Keratinocyte (primary cell): ENCODE results near the gene CTCF. TPM values are rescaled to one million over a fixed set of nuclear protein-coding genes. Genes with fewer than 3 reads are reported as not detected.
A peak's percentile ranks its signal among the peaks of the same experiment; 100 is the strongest.

Source experiments
- DNase-seq: peaks from one replicate; pipeline ENCODE4 v3.0.0-alpha.2; 2011; ENCODE audit warnings: low read depth, missing footprints, low spot score
- FAIRE-seq: peaks from 2 replicates; lab custom pipeline; 2011; peaks lifted over from hg19 to GRCh38; lab: Jason Lieb, UNC
- H2AFZ ChIP-seq: 2 replicates; pipeline ENCODE4 v1.6.0; 2012; ENCODE audit warnings: low read length, control low read depth, inconsistent platforms; ENCODE audit not compliant: control insufficient read depth
- H3K27ac ChIP-seq: 2 replicates; pipeline ENCODE4 v1.5.1; 2011; ENCODE audit warnings: low read length; ENCODE audit not compliant: control insufficient read depth, insufficient read depth
- H3K27me3 ChIP-seq: 3 replicates; pipeline ENCODE4 v1.6.0; 2011; ENCODE audit warnings: low read length; ENCODE audit not compliant: control insufficient read depth, insufficient read depth; ENCODE audit errors: extremely low read depth
- H3K36me3 ChIP-seq, 2 experiments: 2 replicates in 1 of 2; 3 replicates in 1 of 2; pipeline ENCODE4 v1.5.1; 2011; ENCODE audit warnings: low read length in 2 of 2, mild to moderate bottlenecking in 1 of 2; ENCODE audit not compliant: control insufficient read depth in 2 of 2, insufficient read depth in 2 of 2; ENCODE audit errors: extremely low read depth in 1 of 2
- H3K4me1 ChIP-seq: 3 replicates; pipeline ENCODE4 v1.5.1; 2011; ENCODE audit warnings: low read length; ENCODE audit not compliant: control insufficient read depth, insufficient read depth; ENCODE audit errors: extremely low read depth
- H3K4me2 ChIP-seq: 3 replicates; pipeline ENCODE4 v1.6.0; 2011; ENCODE audit warnings: low read depth, low read length; ENCODE audit not compliant: control insufficient read depth, insufficient read depth; ENCODE audit errors: extremely low read depth
- H3K4me3 ChIP-seq, 3 experiments: fragments of 200-600 bp in 1 of 3; sonication (generic) in 1 of 3; 2 replicates in 2 of 3; 3 replicates in 1 of 3; pipeline ENCODE4 v1.5.1; 2011 to 2016; ENCODE audit warnings: low read length in 3 of 3, mild to moderate bottlenecking in 3 of 3, control low read depth in 2 of 3, inconsistent platforms in 1 of 3, low read depth in 1 of 3, mixed read lengths in 1 of 3, mixed run types in 1 of 3, moderate library complexity in 1 of 3; ENCODE audit not compliant: control insufficient read depth in 2 of 3, insufficient read depth in 2 of 3; ENCODE audit errors: extremely low read depth in 1 of 3
- H3K79me2 ChIP-seq: 2 replicates; pipeline ENCODE4 v1.6.0; 2012; ENCODE audit warnings: low read length; ENCODE audit not compliant: control insufficient read depth, insufficient read depth
- H3K9ac ChIP-seq: 3 replicates; pipeline ENCODE4 v1.6.0; 2011; ENCODE audit warnings: low read length; ENCODE audit not compliant: control insufficient read depth, insufficient read depth; ENCODE audit errors: extremely low read depth
- H3K9me1 ChIP-seq: 3 replicates; pipeline ENCODE4 v1.6.0; 2011; ENCODE audit warnings: low read length; ENCODE audit not compliant: control insufficient read depth, insufficient read depth; ENCODE audit errors: extremely low read depth
- H3K9me3 ChIP-seq: 2 replicates; pipeline ENCODE4 v1.5.1; 2012; ENCODE audit warnings: low read depth, low read length; ENCODE audit not compliant: control insufficient read depth
- H4K20me1 ChIP-seq: 3 replicates; pipeline ENCODE4 v1.6.0; 2011; ENCODE audit warnings: low read length; ENCODE audit not compliant: control insufficient read depth, insufficient read depth; ENCODE audit errors: extremely low read depth
- EZH2 ChIP-seq: IDR thresholded peaks from one replicate; pipeline ENCODE4 v1.6.1; 2012; ENCODE audit warnings: inconsistent platforms, mild to moderate bottlenecking, low read length, moderate library complexity
- dilution Hi-C: fragments of 300-500 bp; cut with MboI; formaldehyde crosslinking; loops from one replicate; pipeline ENCODE4 v1.7.0; 2020; ENCODE audit warnings: low sequenced_read_pairs; ENCODE audit not compliant: extremely low pct_ligation_motif_present
- polyA plus RNA-seq, 5 experiments: library from polyadenylated mRNA; depleted of rRNA in 3 of 5; stranded (reverse) in 3 of 5; stranded (forward) in 1 of 5; unstranded in 1 of 5; fragments of >200 nt; gene quantifications; 1 replicate in 1 of 5; 2 replicates in 3 of 5; 3 replicates in 1 of 5; pipeline versions ENCODE4 v1.2.1 to v1.2.3, GENCODE V29; 2011 to 2012; ENCODE audit warnings: missing spikeins in 2 of 5, low read depth in 1 of 5, low replicate concordance in 1 of 5
- TF ChIP-seq, protein P1 (sequence below), 3 experiments: IDR thresholded peaks in 1 of 3; conservative IDR thresholded peaks in 1 of 3; optimal IDR thresholded peaks in 1 of 3; 2 replicates in 2 of 3; 3 replicates in 1 of 3; pipeline versions ENCODE3 to v1.5.1; 2011; ENCODE audit warnings: low read length in 3 of 3, mild to moderate bottlenecking in 3 of 3, moderate library complexity in 2 of 3, control low read depth in 1 of 3, inconsistent platforms in 1 of 3; ENCODE audit not compliant: insufficient read depth in 2 of 3; ENCODE audit errors: extremely low read depth in 1 of 3

Gene CTCF
- polyA plus RNA-seq, 1 donor (not counting 4 experiments of a cell fraction or from before 2014, with no cell fraction given): 21.4 TPM

DNA sequence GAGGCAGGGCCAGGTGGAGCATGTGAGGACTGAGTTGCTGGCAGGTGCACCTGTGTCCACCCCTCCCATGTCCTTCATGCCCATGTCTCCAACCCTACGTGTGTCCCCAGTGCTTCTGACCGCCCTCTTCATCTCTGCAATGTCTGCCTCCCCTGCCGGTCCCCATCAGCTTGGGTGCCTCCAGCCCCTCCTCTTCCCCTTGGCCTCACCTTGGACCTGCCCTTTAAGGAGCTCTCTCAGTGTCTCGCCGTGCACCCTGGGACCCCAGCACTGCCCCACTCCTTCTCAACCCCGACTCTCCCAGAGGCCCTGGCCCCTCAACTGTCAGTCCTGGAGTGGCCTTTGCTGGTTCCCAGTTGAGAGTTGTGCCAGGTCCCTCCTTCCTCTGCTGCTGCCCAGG is 18.7 kb upstream of the CTCF start:
- Histone ChIP-seq H3K4me2 (no peak overlapping the region), H3K9ac (no peak overlapping the region), H3K36me3 (peaks cover 32 to 44% of the 10 kb centered on the region in 2 experiments), H3K4me3 (no peak overlapping the region), H3K9me3 (no peaks in the 10 kb centered on the region), H3K79me2 (no peaks in the 10 kb centered on the region), H2AFZ (no peak overlapping the region), H3K4me1 (peaks cover 16% of the 10 kb centered on the region), H3K27ac (no peak overlapping the region), H3K9me1 (no peaks in the 10 kb centered on the region), H4K20me1 (peaks cover 9% of the 10 kb centered on the region), H3K27me3 (no peaks in the 10 kb centered on the region)
- FAIRE-seq (no peak), DNase-seq (no peak)
- TF ChIP-seq EZH2: no peak
- TF ChIP-seq, protein P1, sequence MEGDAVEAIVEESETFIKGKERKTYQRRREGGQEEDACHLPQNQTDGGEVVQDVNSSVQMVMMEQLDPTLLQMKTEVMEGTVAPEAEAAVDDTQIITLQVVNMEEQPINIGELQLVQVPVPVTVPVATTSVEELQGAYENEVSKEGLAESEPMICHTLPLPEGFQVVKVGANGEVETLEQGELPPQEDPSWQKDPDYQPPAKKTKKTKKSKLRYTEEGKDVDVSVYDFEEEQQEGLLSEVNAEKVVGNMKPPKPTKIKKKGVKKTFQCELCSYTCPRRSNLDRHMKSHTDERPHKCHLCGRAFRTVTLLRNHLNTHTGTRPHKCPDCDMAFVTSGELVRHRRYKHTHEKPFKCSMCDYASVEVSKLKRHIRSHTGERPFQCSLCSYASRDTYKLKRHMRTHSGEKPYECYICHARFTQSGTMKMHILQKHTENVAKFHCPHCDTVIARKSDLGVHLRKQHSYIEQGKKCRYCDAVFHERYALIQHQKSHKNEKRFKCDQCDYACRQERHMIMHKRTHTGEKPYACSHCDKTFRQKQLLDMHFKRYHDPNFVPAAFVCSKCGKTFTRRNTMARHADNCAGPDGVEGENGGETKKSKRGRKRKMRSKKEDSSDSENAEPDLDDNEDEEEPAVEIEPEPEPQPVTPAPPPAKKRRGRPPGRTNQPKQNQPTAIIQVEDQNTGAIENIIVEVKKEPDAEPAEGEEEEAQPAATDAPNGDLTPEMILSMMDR (optimal IDR thresholded peaks at IDR 0.05 in 1 of 3, IDR thresholded peaks at IDR 0.05 in 1 of 3, conservative IDR thresholded peaks at IDR 0.05 in 1 of 3; ENCODE audit: extremely low read depth in 1 of 3, insufficient read depth in 2 of 3, low read length in 3 of 3): no peak
- dilution Hi-C loops: no loop called here

DNA sequence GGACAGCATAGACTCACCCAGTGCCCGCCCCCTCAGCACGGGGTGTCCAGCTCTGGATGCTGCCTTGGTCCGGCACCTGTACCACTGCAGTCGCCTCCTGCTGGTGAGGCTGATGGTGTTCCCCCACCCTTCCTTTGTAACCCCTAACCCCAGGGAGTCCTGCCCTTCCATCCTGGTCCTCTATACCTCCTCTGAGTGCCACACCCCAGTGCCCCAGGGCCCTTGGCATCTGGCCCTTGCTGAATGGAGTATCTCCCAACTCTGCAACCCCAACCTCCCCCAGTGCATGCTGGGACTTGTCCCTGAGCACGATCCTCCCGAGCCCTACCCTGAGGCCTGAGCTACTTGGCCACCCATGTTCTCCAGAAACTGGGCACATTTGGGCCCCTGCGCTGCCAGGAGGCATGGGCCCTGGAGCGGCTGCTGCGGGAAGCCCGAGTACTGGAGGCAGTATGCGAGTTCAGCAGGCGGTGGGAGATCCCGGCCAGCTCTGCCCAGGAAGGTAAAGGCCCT is 17.9 kb upstream of the CTCF start:
- Histone ChIP-seq H3K4me3 (no peak overlapping the region), H4K20me1 (peaks cover 4% of the 10 kb centered on the region), H3K4me1 (peaks cover 11% of the 10 kb centered on the region), H3K36me3 (peaks cover 30 to 44% of the 10 kb centered on the region in 2 experiments), H3K4me2 (peak overlapping the region; percentile 29), H2AFZ (no peak overlapping the region), H3K27me3 (no peaks in the 10 kb centered on the region), H3K27ac (no peak overlapping the region), H3K9me1 (no peaks in the 10 kb centered on the region), H3K9me3 (no peaks in the 10 kb centered on the region), H3K9ac (no peak overlapping the region), H3K79me2 (no peaks in the 10 kb centered on the region)
- FAIRE-seq (peak; percentile 67), DNase-seq (no peak)
- TF ChIP-seq, protein P1 (optimal IDR thresholded peaks at IDR 0.05 in 1 of 3, IDR thresholded peaks at IDR 0.05 in 1 of 3, conservative IDR thresholded peaks at IDR 0.05 in 1 of 3; ENCODE audit: extremely low read depth in 1 of 3, insufficient read depth in 2 of 3, low read length in 3 of 3): peak in 2 of 3 experiments; percentile 13 to 62
- no peak for TF ChIP-seq EZH2
- dilution Hi-C loops: no loop called here
